Measurements from ENCODE around the gene CENPP.

Gene CENPP

DNA sequence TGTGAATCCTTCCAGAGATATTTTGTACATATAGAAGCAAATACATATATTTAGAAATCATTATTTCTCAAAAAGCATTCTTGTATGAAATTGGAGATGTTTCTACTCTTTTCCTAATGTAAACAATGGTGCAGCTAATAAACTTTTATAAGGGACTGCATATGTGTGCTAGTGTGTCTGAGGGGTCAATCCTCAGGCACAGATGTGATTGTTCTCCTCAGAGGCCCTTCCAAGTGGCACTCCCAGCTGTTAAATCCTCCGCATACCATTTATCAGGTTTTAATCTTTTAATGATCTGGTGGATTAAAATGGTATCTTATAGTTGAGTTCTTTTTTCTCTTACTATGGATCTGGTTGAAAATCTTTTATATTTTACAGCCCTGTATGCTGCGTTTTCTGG, 104.1 kb downstream of the CENPP start:
- no peak for DNase-seq

- DNase-seq: no peak
Measured at GRCh38 chr9:92432350-92432749, 106.6 kb downstream of the CENPP start.

DNA sequence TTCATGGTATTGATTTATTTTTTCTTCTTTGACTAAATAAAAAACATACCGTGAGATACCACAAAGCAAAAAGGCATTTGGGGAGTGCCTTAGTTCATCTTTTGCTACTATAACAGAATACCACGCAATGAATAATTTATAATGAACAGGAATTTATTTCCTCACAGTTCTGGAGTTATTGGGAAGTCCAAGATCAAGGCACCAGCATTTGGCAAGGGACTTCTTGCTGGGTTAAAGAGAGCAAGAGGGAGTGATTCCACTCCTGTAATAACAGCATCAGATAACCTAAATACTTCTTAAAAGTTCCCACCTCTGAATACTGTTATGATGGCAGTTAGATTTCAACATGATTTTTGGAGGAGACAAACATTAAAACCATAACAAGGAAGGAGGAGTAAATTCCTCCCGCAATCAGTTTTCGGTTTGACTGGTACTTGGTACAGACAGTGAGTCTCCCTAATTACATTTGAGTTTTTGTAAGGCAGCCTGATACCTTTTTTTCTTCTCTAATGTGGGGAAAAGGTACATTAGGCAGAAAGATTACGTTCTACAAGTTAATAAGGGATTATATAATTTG, 107.3 kb downstream of the CENPP start:
- DNase-seq: no peak

DNA sequence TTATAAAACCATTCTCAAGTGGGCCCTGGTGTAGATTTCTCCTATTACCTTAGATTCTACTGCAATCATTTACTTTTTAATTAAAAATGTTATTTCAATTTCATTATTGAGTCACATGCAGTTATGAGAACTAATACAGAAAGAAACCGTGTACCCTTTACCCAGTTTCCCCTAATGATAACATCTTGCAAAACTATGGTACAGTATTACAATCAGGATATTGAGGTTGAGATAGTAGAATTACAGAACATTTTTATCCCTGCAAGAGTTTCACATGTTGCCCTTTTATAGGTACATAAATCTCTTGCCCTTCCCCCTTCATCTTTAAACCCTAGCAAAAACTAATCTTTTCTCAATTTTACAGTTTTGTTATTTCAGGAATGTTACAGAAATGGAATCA, 109.5 kb downstream of the CENPP start:
- DNase-seq: no peak

- DNase-seq: no peak
Measured at GRCh38 chr9:92438900-92439526, 113.3 kb downstream of the CENPP start.

DNA sequence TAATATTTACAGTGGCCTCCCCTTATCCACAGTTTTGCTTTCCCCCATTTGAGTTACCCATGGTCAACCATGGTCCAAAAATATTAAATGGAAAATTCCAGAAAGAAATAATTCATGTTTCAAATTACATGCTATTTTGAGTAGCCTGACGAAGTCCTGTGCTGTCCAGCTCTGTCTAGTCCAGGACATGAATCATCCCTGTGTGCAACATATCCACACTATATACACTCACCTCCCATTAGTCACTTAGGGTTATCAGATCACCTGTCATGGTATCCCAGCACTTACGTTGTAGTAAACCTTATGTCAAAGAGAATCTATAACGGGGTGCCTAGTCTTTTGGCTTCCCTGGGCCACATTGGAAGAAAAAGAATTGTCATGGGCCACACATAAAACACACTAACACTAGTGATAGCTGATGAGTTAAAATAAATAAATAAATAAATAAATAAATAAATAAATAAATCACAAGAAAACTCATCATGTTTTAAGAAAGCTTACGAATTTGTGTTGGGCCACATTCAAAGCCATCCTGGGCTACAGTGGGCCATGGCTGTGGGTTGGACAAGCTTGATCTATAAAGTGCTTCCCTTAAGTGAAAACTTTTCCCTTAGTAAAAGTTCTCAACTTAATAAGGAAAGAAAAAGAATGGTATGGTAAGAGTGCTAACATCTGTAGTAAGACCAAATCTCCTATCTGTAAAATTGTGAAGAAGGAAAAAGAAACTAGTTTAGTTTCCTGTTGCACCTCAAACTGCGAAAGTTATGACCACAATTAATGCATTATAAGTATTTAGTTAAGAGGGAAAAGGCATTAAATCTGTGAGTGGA, 114.4 kb downstream of the CENPP start:
- no peak for DNase-seq

GRCh38 chr9:92440751-92441046, 114.9 kb downstream of the CENPP start:
- no peak for DNase-seq

GRCh38 chr9:92444841-92445240, 119.1 kb downstream of the CENPP start:
- no peak for DNase-seq

DNA sequence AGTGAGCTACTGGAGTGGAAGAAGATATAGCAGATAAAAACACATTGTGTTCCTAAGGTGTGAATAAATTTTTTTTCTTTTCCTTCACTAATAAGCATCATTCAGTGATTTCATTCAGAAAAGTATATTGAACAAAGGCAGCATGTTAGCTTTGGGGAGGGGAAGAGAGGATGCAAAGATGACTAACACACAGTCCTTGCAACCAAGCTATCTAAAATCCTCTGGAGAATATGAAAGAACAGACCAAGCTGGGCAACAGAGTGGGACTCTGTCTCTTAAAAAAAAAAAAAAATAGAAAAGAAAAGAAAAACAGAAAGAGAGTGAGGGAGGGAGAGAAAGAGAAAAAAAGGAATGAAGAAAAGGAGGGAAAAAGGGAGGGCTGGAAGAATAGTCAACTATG, 120.8 kb downstream of the CENPP start:
- DNase-seq: no peak

- DNase-seq: no peak
Measured at GRCh38 chr9:92455217-92455616, 129.5 kb downstream of the CENPP start.

DNA sequence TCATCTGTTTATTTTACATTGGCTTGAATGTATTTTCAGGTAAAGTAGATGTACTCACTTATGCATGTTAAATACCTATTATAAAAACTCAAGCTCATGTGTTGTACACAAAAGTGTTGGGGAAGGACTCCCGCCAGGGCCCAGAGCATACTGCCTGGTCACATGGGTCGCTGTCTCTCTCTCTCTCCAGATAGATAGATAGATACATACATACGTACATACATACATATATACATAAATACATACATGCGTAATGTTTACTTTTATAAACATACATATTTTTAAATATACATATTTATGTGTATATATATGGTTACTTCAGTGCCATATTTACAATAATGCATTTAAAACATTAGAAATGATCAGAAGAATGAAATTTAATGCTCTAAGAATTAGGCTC, 131.8 kb downstream of the CENPP start:
- no peak for DNase-seq

- DNase-seq: no peak
Measured at GRCh38 chr9:92463387-92463786, 137.6 kb downstream of the CENPP start.

GRCh38 chr9:92463984-92464383, 138.2 kb downstream of the CENPP start:
- no peak for DNase-seq

DNA sequence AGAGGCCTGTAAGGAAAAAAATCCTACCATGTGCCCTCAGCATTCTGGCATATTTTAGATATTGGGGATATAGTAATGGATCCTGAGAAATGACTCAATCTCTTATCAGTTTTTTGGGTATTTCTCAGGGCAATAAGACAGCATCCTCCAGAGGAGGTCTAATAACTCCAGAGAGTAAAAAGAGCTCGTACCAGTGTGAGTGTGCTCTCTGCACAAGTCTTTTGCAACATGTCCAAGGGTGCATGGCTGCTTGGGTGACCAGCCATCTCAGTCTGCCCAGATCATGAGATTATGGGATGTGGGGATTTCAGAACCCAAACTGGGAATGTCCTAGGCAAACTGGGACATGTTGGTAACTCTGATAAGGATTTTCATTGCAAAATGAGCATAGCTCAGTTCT, 141.3 kb downstream of the CENPP start:
- no peak for DNase-seq

DNA sequence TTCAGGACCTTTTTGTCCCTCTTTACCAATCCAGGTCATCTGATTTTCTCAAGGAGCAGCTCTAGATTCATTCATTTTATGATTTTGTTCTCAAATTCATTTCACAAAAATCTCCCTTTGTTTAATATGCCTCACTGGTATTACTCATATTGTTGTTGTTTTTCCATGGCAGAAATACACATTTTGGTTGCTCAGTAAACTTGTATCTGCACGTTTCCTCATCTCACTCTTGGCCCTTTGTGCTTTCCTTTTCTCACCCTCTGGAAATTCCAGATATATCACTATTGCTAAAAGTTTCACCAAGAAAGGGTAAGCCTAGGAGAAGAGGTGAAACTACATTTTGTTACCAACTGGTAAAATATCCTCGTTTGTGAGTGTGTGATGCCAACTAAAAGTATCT, 141.8 kb downstream of the CENPP start:
- no peak for DNase-seq

- no peak for DNase-seq
Measured at GRCh38 chr9:92468206-92468605, 142.5 kb downstream of the CENPP start.

- no peak for DNase-seq
Measured at GRCh38 chr9:92474587-92474986, 148.8 kb downstream of the CENPP start.

DNA sequence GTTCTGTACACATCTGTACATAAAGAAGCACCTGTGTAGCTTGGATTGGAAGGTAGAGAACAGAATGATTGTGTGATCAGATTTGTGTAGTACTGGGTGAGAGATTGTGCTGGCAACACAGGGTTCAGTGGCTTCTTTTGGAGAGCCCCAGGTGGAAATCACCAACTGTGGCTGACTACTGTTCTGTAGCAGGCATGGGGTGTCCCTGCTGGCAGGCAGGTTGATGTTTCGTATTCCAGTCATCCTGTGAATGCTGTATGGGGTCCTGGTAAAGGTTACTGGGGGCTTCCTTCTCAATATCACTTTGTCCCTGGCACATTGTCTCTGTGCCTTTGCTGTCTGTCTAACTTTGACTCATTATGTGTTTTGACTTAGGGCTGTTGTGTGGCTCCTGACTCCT, 151.2 kb downstream of the CENPP start:
- DNase-seq: no peak

DNA sequence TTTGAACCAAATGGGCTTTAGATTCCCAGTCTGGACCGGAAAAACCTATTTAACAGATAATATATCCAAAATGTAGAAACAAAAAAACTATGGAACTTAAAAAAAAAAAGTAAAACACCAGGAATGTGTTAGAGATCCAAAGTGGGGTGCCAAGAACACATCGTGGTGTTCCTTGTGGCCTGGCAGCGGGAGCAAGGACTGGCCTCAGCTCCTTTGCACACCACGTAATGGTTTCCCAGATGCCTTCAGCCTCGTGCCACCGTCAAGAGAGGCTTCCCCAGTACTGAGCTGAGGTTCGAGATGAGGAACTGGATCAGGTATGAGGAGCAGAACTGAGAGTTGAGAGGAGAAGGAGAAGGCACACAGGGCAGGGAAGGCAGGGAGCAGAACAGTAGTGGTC, 153.0 kb downstream of the CENPP start:
- DNase-seq: no peak

DNA sequence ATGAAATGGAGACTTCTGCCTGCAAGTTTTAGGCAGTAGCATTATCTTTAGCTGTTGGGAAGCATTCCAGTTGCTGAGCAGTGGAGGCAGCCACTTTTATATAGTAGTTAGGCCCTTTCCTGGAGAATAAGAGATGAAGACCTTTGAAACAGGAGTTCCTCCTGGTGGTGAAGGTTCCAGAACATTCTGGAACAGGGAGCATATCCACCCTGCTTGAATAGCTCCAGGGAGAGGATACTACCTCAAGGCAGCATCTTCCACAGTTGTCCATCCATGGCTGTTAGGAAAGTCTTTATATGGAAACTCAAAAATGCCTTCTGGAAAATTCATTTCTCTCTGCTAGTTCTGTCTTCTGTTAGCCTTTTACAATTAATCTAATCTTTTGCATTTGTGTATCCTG, 153.6 kb downstream of the CENPP start:
- no peak for DNase-seq

GRCh38 chr9:92480291-92480771, 154.6 kb downstream of the CENPP start:
- no peak for DNase-seq

GRCh38 chr9:92480986-92481633, 155.4 kb downstream of the CENPP start:
- no peak for DNase-seq

DNA sequence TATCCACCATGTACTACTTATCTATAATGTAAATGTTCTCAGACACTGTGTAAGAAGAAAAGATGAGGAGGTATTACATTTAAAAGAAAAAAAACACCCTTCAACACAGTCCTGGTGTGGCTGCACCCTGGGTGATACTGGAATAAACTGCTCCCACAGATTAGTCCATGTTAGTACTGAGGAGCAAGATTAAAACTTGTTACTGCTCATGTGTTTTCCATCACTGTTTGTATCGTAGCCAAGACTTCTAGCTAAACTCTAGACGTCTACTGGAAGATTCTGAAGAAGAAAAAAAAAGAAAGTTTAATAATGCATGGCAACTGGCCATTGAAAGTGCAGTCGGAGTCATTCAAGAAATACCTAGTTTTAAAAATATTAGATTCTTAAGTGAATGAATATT, 156.6 kb downstream of the CENPP start, which contains the start of gene ASPN:
TSS of gene ASPN (minus strand) at position 178 of the 400 bp plus-strand sequence.
- no peak for DNase-seq

DNA sequence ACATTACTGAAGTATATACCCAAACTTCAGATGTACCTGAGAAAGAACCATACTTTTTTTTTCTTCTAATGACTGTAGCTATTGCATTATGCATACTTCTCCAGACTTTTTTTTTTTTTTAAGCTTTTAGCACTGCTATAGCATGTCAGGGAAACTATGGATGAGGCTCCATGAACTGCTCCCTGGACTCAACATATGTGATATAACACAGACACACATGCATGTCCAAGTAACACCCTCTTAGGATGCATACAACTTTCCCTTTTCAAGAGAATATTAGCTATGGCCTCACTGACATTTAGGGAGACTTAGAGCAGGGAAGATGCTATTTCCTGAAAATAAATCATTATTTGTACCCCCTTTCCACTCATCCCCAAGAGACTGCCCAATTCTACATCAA, 157.1 kb downstream of the CENPP start:
- DNase-seq: no peak

Data from activated CD4-positive, alpha-beta T cell treated with anti-CD3 and anti-CD28 coated beads for 4 hours (primary cell).